NCI-H1105 treated with DMSO at 0.1 percent for 48 hours (cell line): ENCODE results near the gene PXDC1.
"Not testable (repeated sequence)": the region's sequence is repeated elsewhere in the genome, so short reads cannot be mapped to it uniquely, and the experiment has no call there.

ENCODE experiments used
- DNase-seq: peaks from one replicate; lab custom pipeline; 2025; lab: John Stamatoyannopoulos, UW

Gene PXDC1

DNA sequence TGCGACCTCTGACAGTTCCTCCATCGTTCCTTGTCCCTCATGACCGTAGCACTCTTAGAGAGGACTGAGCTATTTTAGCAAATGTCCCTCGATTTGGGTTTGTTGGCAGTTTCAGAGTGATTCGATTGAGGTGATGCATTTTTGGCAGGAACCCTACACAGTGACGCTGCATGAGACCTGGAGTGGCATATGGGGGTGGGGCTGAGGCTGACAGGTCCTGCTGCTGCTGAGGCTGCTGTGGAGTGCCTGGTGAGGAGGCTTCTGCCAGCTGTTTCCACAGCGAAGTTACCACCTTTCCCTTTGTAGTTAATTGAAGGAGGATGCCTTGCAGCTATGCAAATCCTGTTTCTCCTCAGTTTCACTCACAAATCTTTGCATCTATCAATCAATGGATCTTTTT, 19.8 kb downstream of the PXDC1 start:
- DNase-seq, result peak; percentile 27

DNA sequence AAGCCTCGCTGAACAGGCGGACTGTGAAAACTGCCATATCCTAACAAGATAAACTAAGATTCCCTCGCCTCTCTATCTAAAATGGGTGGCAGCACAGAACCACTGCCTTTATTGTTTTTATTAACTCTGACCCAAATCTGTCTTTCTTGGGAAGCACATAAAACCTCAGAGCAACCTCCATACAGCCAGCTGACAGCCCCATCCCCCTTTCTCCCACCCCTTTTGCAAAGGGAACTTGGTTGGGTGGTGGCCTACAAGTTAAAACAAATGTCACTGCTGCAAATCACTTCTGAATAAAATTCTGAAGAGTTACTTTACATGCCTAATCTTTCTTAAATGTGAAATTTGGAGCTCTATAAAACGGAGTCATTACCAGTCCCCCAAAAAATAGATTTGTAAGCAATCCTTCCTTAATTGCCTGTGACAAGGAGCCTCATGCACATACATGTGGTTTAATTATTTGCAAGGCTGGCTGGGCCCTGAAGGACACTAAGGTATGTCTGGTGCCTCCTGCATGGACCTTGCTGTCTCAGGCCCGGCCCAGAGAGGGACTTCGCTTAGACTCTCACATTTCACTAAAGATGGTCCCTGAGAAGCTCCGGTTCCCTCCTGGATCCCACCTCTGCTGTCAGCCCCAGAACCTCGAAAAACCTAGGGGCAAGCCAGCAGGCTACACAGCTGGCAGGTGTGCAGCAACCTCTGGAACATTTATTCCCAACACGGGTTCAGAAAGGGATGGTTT, 21.7 kb downstream of the PXDC1 start:
- no peak for DNase-seq

DNA sequence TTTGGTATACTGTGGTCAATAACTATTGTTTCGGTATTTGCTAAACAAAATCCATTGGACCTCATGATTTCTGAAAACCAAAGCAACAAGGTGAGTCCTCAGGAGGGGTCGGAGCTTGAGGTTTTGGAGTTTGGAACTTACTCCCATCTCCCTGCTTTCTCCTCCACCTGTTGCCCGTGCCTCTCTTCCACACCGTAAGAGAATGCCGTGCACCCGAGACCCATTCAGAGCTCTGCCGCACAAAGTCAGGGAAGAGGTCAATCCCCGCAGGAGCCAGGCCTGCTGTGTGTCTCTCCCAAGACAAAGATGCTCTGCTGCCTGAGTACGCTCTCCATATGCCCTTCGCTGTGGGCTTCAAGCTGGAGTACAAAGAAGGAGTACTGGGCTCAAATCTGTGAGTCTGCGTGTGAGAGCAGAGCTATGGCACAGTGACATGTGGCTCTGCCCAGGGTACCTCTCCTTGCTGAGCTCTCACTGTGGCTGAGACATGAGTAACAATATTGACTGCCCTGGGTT, 23.9 kb downstream of the PXDC1 start:
- no peak for DNase-seq

DNA sequence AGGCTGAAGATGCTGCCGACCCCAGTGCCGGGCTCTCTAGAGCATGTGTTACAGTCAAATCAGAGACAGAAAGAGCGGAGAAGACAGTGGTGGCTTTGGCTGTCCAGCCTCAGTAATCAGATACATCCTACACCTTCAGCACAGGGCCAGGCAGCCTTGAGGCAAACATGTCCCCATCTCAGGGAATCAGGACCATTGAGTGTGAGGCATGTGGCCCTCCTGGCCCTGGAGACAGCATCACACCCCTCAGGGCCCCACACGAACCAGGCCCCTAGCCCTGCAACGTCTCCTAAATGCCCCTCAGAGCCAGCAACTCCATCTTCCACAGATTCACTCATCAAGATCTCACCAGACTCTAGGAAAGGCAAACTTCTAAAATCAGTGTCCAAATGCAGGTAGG, 24.5 kb downstream of the PXDC1 start:
- DNase-seq, result no peak

DNA sequence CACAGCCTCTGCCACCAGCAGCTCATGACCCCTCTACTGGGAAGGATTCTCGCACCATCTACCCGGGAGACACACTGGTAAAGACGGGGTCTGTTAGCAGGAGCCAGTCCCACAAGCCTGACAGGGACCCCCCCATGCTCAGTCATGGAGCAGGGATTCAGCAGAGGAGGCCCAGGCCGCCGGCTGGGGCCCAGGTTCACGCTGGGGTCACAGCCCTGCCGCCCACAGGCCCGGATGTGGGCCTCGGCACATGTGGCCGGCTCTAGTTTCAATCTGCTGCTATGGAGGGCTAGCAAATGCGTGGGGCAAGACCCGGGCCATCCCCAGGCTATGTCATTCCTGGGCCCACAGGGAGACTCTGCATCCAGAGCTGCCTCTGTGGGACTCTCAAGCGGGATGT, 25.1 kb downstream of the PXDC1 start:
- no peak for DNase-seq

DNA sequence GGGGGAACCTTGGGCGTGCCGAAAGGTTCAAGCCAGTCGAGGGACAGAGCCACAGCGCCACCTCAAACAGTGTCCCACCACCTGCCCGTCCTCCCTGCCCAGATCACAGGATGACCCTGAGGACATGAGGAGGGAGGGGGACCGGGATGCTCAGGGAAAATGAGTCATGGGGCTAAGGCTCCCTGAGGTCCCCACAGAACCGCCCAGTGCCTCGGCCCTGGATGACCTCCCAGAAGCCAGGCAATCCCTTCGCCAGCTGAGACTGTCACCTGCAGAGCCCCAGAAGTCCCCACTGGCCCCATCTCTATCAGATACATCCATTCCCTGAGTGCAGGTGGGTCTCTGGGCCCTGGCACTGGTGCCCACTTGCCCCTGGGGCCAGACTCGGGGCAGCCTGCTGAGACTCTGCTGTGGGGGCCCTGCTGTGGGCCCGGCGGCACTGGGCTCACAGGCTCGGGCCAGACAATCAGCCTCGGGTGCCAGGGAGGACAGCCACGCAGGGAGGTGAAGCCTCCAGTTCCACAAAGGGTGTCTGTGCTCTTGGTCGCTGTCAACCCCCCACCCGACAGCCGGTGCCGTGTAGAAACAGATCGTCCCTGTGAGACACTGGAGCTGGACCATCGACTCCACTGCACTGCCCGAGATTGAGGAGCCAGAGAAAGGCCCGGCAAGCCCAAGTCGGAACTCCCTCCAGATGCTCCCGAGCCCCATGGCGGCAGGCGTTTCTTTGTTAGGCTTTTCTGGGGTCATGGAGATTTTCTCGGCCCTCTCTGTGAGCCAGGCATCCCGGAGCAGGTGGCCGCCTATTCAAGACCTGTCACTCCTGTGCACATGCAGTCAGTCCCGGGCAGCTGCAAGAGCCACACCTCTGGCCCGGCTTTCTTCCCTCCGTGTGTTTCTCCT, 26.1 kb downstream of the PXDC1 start:
- DNase-seq, result no peak

DNA sequence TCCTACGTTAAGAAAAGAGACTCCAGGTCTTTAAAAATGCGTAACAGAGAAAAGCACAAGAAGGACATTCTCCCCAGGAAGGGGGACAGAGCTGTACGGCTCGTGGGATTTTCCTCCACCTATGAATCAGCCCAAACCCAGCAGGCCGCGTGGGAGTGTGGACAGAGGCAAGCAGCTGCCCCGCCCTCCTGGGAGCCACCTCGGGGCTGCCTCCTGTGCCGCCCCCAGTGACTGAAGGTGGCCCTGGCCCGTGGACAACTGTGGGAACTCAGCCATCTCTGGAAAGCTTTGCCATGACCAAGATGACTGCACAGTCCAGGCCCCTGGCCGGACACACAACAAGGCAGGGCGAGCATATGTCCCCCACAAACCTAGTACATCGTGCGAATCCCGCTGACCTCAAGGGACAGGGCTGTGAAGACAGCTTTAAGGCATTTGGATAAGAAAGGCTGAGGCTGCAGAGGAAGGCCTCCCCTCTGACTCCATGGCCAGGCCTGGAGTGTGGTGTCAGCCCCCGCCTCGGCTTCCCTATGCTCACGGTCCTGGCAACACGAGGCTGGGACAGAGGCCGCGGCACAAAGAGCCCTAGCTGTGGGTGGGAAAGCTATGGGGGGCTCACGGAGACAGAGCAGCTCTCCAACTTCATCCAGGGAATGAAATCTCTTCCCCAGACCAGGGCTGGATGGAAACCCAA, 26.9 kb downstream of the PXDC1 start:
- DNase-seq, result no peak

DNA sequence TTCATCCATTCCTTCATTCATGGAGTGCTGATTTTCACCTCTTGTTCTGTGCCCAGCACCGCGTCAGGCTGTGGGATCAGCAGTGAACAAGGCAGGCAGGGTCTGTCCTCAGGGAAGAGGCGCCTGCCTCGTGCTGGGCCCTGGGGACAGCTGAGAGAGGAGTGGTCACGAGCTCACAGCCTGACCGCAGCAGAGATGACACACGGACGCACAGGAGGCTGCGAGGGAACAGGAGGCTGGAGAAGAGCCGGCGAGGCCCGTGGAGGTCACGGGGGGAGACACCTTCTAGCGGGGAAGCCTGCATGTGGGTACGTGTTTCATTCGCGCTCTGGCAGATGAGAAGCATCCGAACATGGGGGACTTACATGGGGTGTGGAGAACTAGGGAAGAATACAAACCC, 27.5 kb downstream of the PXDC1 start:
- no peak for DNase-seq

DNA sequence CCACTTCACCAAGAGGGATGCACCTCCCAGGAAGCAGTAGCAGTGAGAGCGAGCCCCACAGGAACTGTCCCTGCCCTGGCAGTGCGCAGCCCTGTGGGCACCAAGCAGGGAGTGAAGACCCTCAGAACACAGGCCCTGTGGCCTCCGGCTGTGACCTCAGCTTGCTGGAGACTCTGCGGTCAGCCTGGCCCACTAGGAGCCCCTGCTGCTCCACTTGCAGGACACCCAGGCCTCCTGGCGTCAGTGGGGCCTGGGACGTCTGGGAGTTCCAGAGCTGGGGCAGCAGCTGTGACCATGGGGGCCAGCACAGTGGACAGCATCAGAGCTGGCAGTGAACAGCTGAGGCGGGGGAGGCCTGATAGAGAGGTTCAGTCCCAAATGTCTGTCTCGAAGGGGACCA, 28.3 kb downstream of the PXDC1 start:
- DNase-seq, result no peak

DNA sequence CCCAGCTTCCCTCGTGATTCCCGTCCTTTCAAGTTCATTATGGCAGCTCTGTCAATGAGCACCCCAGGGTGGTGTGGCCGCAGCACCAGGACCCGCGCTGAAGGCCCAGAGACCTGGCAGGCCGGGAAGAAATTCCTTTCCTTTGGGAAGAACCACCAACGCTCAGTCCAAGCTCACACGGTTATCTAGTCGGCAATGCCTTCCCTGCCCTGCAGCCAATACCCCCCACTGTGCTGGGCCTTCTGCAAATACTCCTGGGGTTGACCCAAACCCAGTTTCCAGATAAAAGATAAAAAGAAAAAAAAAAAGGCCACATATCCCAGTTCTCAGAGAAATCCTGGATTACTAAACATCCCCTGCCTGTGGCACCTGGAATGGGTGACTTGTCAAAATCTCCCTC, 28.7 kb downstream of the PXDC1 start:
- DNase-seq, result no peak

DNA sequence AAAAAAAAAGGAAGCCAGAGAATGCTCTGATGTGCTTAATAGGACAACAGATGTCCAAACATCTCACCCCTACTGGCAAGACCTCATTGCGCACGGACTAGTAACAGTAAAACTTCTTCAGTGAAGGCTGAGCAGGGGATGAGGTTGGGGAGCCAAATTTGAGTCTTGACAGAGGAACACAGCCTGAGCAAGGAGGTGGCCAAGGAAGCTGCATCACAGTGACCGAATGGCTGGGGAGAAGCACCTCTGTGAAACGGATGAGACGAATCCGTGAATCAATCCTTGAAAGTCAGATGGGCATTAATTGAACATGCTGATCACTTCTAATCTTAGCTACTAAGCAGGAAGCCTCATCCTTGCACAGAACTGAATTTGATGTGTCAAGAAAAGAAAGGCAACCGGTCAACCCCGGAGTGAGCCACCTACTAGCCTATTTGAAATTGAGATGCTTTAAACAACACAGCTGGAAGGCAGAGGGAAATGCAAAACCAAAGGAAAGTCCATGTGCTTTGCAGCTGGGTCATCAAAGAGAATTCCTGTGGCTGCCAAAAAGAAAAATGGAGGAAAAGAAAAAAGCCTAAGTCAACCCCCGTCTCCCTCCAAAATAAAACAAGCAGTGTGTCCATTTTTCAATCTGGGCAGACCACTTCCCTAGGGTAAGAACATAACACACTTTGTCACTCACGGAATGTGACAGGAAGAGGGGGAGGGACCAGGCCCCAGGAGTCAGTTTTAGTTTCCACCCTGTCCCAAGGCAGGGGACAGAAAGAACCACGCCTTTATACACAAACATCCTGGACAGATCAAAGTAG, 29.5 kb downstream of the PXDC1 start:
- DNase-seq, result no peak

DNA sequence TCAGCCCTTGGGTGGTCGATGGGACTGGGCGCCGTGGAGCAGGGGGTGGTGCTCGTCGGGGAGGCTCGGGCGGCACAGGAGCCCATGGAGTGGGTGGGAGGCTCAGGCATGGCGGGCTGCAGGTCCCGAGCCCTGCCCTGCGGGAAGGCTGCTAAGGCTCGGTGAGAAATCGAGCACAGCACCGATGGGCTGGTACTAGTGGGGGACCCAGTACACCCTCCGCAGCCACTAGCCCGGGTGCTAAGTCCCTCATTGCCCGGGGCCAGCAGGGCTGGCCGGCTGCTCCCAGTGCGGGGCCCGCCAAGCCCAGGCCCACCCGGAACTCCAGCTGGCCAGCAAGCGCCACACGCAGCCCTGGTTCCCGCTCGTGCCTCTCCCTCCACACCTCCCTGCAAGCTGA, 30.7 kb downstream of the PXDC1 start:
- not testable (repeated sequence) for DNase-seq

DNA sequence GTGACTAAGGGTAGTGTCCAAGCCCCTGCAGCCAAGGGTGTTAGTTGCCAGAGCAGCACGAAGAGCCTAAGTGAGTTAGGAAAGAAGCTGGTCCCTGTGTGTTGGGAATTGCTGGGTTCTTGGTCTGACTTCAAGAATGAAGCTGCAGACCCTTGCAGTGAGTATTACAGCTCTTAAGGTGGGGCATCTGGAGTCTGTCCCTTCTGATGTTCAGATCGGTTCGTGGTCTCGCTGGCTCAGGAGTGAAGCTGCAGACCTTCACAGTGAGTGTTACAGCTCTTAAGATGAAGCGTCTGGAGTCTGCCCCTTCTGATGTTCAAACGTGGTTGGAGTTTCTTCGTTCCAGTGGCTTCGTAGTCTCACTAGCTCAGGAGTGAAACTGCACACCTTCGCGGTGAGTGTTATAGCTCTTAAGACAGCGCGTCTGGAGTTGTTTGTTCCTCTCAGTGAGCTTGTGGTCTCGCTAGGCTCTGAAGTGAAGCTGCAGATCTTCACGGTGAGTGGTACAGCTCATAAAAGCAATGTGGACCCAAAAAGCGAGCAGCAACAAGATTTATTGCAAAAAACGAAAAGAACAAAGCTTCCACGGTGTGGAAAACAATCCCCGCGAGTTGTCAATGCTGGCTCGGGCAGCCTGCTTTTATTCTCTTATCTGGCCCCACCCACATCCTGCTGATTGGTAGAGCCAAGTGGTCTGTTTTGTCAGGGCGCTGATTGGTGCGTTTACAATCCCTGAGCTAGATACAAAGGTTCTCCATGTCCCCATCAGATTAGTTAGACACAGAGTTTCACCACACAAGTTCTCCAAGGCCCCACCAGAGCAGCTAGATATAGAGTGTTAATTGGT, 31.8 kb downstream of the PXDC1 start:
- no peak for DNase-seq

DNA sequence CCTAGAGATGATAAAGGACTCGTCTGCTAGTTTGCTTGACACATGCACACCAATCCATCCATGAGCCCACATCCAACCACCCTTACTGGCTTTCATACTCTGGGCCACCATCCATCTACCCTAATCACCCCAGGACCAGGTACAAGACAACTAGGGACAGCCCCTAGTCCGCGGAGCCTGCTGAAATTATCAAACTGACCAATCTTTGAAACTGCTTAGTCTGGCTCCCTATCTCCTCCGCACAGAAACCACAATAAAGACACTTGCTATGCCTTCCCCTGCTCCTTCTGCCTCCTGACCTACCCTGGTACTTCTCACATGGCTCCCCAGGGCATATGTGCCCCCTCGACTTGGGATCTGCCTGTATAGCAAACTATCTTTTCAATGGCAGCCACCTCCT, 33.1 kb downstream of the PXDC1 start:
- no peak for DNase-seq

DNA sequence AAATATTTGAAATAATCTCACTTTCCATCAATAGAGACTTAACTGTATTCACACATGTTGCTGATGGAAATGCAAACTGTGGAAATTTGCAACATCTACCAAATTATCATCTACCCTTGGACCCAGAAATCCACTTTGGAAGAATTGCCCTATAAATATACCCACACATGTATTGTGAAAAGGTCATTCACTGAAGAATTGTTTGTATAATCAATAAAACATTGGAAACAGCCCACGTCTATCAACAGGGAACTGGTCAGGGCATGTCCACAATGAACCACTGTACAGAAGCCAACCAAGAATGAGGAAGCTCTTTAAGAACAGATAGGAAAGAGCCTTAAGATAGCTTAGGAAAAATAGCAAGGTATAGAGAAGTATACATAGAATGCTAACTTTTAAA, 36.2 kb downstream of the PXDC1 start:
- no peak for DNase-seq

DNA sequence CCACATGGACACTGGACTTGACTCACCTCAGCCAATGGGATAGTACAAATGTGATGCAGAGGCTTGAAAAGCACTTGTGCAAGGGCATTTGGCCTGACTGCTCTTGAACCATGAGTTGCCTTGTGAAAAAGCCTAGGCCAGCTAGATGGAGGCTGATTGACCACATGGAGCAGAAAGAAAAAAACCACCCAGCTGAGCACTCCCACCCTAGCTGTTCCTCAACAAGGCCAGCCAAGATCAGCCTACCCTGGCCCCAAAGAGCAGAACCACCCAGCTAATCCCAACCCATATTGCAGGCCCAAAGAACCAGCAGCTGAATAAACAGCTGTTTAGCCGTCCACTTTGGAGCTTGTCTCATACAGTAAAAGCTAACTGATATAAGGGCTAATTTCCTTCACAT, 36.7 kb downstream of the PXDC1 start:
- DNase-seq, result no peak

DNA sequence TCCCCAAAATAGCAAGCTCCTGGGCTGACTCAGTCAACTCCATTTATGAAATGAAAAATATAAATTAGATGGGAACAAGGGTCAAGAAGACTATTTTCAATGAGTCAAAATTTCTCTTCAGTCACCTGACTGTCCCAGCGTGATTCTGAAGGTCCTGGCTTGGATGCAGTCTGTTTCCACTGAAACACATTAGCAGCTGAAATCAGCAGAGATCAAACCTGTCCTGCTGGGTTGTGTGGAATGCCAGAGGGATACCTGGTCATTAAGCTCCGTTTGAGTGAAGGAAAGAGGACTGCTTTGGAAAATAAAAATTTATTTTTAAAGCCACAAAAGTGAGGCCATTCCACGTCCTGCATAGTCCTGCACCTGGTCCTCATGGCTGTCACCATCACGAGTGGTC, 37.4 kb downstream of the PXDC1 start:
- DNase-seq, result no peak

DNA sequence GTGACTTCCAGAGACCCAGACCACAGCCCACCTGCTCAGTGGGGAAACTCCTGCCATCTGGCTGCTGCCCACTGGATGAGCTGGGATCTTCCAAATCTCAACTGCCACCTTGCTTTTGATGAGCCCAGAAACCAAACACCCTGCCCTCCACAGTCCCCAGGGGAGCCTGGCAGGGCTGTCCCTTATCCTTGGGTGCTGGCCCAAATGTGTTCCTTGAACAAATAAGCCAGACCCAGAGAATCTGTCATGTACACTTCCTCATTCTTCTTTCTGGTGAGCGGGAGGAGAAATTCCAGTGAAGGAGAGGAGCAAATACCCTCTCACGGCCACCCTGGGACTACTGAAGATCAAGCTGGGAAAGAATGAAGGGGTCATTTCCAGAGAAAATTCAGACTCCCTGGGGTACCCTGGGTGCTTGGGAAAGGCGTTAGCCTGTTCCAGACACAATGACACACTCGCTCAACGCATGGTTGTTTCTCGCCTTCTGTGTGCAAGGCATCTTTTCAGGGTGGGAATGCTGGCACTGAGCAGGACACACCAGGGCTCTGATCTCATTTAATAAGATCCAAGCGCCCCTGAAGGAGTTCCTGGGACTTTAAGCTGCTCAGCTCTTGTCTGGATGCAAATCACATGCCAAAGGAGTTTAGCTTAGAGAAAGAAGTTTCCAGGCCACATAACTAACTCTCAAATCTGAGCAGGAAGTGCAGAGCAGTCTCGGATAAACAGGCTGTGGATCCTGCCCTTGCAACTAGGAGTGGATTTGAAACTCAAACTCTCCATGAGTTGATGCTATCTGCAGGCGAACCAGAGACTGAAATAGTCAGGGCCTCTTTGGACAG, 38.5 kb downstream of the PXDC1 start:
- no peak for DNase-seq

DNA sequence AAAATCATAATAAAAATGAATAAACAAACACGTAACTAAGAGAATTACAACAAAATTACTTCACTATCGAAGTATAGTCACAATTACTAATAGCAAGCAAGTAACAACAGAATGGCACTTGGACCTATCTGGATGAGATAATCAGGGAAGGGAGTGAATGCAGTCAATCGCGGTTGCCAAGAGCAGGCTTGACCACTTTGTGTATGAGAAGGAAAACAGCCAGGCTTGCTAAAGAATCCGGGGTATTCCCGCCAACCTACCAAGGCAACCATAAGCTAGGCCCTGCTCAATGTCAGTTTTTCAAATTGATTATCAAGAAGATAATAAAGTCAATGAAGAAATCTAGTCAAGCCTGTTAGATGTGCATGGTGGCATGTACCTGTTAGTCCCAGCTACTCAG, 39.7 kb downstream of the PXDC1 start:
- no peak for DNase-seq

DNA sequence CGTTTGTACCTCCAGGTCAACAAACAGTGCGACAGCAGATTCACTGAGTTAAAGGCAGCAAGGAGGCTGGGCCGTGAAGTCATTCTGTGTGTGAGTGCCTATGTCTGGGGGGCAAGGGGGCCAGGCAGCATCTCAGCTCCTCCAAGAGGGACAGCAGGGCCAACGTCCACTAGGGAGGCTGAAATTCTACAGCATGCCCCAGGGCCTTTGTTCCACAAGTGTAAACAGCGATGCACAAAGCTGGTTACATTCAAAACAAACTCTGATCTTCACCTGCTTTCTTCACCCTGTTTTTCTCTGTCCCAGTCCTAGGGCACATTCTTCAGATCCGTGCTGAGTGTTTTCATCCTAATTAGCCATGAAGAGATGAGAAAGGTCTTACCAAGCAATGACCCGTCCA, 41.1 kb downstream of the PXDC1 start:
- DNase-seq, result no peak
